Activated naive CD4-positive, alpha-beta T cell treated with anti-CD3 and anti-CD28 coated beads, Interleukin-2, amount 50 U/mL, for 72 hours (primary cell): ENCODE measurements around the gene BEST4. TPM values are rescaled to one million over a fixed set of nuclear protein-coding genes. Genes with fewer than 3 reads are reported as not detected.
"Not testable (repeated sequence)": the region's sequence is repeated elsewhere in the genome, so short reads cannot be mapped to it uniquely, and the experiment has no call there.

ENCODE experiments used
- ATAC-seq, 2 donors: fragments of 150-1000 bp; cut with Tn5 transposase; 2 replicates each; pipeline ENCODE4 v1.10.0; 2021; ENCODE audit warnings: mild to moderate bottlenecking in 2 of 2, moderate library complexity in 2 of 2
- DNase-seq, 2 donors: peaks; one replicate each; pipeline ENCODE4 v3.0.0; 2021 to 2022; ENCODE audit warnings: low spot score in 2 of 2
- H3K27ac Mint-ChIP-seq, 2 donors: one replicate each; pipeline ENCODE4 v1.8.0; 2022; ENCODE audit warnings: mild to moderate bottlenecking in 2 of 2, mixed read lengths in 2 of 2
- H3K36me3 Mint-ChIP-seq, 2 donors: one replicate each; pipeline ENCODE4 v1.8.0; 2022; ENCODE audit warnings: mixed read lengths in 2 of 2
- H3K9me3 Mint-ChIP-seq, 2 donors: one replicate each; pipeline ENCODE4 v1.8.0; 2022; ENCODE audit warnings: mixed read lengths in 2 of 2
- total RNA-seq, 2 donors: library from RNA; stranded (reverse); gene quantifications; one replicate each; pipeline ENCODE4 v1.2.3, GENCODE V29; 2022

The BEST4 gene
- total RNA-seq, 2 donors from 2014 or later: 0.80 to 1.8 TPM

DNA sequence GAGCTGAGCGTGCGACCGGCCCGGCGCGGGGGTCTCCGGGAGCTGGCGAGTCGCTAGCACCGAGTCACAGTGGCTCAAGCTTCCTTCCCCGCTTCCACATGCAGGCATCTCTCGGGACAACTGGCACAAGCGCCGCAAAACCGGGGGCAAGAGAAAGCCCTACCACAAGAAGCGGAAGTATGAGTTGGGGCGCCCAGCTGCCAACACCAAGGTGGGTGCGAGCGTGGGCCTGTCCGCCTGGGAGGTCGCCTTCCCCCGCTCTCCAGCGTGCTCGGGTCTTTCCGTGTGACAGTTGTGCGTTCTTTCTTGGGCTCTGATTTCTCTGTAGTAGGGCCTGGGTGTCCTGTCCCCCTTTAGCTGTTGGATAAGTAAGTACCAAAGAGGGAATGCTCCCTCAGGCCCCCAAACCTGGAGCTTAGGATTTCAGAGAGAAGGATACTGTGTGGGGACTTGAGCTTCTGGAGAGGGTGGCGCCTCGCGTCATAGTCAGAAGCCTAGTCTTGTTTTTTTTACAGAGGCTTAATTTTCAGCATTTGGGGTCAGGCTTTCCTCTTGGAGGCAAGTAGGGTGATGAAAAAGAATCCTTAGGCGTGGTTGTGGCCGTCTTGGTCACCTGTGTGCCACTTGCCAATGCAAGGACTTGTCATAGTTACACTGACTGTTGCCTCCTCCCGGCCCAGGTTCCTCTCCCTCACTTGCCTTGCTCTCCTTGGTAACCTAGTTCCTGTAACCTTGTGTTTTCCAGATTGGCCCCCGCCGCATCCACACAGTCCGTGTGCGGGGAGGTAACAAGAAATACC, 11.8 kb downstream of the BEST4 start:
- DNase-seq (peak in 1 of 2 donors; percentile 66), ATAC-seq (peak; percentile 7 to 38)
- Mint-ChIP-seq H3K36me3 (peaks cover 49 to 66% of the 10 kb centered on the region in 2 donors), H3K27ac (peak overlapping the region; percentile 93 to 97), H3K9me3 (no peaks in the 10 kb centered on the region)

GRCh38 chr1:44775078-44775929, 12.7 kb downstream of the BEST4 start, which contains the start of gene RPS8:
TSS of gene RPS8 (plus strand) at chr1:44775540. CDS start at chr1:44775597, 57 bp downstream.
- H3K9me3 Mint-ChIP-seq: no peaks in the 10 kb centered on the region
- peaks cover 47 to 58% of the 10 kb centered on the region in 2 donors for H3K36me3 Mint-ChIP-seq
- peak within 1 kb of the TSS; percentile 93 to 97 for H3K27ac Mint-ChIP-seq
- peak; percentile 84 to 90 for DNase-seq
- ATAC-seq: peak; percentile 83 to 88

GRCh38 chr1:44766421-44766820, 21.5 kb downstream of the BEST4 start:
- ATAC-seq, H3K9me3 Mint-ChIP-seq, DNase-seq: not testable (repeated sequence)
- Mint-ChIP-seq H3K27ac (peak overlapping the region in 1 of 2 donors; percentile 22), H3K36me3 (peaks cover 8 to 19% of the 10 kb centered on the region in 2 donors)

DNA sequence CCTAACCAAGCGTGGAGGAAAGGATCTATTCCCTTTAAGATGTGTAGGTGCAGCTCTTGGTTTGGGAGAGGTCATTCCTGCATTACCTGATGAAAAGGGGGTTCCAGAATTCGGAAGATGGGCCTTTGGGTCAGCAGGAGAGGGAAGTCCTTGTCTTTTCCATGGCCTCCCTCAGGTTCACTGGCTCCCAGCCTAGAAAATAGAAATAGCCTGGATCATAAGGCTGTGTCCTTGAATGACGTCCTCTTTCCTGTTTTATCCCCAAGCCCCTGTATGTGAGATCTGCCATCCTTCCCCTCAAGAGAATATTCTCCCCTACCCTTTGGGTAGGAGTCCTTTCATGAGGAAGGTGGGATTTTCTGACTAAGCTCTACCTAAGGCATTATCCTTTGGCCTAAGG, 27.1 kb downstream of the BEST4 start:
- Mint-ChIP-seq H3K36me3 (peaks cover 34 to 42% of the 10 kb centered on the region in 2 donors), H3K9me3 (no peaks in the 10 kb centered on the region), H3K27ac (peak overlapping the region; percentile 36 to 43)
- ATAC-seq (no peak), DNase-seq (no peak)

- ATAC-seq (no peak), DNase-seq (no peak)
- no peak overlapping the region for H3K27ac Mint-ChIP-seq
- H3K9me3 Mint-ChIP-seq: no peaks in the 10 kb centered on the region
- H3K36me3 Mint-ChIP-seq: peaks cover 39 to 47% of the 10 kb centered on the region in 2 donors
Observed at GRCh38 chr1:44759077-44759476, 28.9 kb downstream of the BEST4 start.

DNA sequence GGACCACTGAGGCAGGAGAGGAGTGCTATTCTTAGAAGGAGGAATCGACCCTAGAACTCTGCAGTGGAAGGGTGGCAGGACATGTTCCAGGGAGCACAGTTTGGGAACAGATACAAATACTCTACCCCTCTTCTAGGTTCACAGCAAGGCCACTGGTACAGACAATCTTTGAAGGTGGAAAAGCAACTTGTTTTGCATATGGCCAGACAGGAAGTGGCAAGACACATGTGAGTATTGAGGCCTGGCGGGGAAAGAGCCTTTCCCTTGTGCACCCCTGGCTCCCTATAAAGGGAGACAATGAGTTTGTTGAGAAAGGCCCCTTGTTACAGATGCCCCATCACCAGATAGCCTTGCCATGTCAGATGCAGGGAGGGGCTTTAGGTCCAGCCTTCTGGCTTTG, 30.6 kb downstream of the BEST4 start:
- Mint-ChIP-seq H3K9me3 (no peaks in the 10 kb centered on the region), H3K27ac (no peak overlapping the region), H3K36me3 (peaks cover 37 to 47% of the 10 kb centered on the region in 2 donors)
- DNase-seq: no peak
- peak in 1 of 2 donors; percentile 9 for ATAC-seq

DNA sequence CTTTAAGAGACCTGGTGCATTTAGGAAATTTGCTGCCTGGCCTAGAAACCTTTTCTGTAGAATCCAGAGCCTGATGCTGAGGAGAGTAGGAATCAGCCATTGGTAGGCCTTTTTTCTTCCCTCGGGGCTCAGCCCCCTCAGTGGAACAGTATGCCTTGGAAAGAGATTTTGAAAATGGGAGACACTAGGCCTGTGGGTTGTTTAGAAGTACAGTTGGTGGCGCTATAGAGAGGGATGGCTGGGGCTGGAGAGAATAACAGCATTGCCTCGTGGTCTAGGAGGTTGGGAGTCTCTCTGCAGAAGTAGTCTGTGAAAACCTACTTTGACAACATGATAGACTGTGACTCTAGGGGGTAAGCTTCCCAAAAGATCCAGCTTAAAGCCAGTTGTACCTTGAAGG, 40.1 kb downstream of the BEST4 start:
- DNase-seq: no peak
- Mint-ChIP-seq H3K36me3 (peaks cover 24 to 41% of the 10 kb centered on the region in 2 donors), H3K9me3 (no peaks in the 10 kb centered on the region), H3K27ac (no peak overlapping the region)
- ATAC-seq: no peak

DNA sequence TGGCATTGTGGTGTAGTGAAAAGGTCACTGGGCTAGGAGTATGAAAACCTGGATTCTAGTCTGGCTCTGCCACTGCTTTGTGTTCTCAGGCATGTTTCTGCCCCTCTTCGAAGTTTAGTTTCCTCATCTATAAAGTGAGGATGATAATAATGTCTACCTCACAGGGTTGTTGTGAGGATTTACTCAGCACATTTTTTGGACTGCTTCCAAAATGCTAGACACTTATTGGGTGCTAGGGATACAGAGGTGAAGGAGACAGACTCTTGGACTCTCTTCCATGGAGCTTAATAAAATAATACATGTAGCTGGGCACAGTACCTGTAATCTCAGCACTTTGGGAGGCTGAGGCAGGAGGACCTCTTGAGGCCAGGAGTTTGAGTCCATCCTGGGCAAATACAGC, 44.8 kb downstream of the BEST4 start:
- peaks cover 36 to 51% of the 10 kb centered on the region in 2 donors for H3K36me3 Mint-ChIP-seq
- no peaks in the 10 kb centered on the region for H3K9me3 Mint-ChIP-seq
- peak overlapping the region in 1 of 2 donors; percentile 47 for H3K27ac Mint-ChIP-seq
- DNase-seq (no peak), ATAC-seq (no peak)

GRCh38 chr1:44740179-44740617, 47.8 kb downstream of the BEST4 start:
- ATAC-seq (no peak), DNase-seq (no peak)
- Mint-ChIP-seq H3K9me3 (no peaks in the 10 kb centered on the region), H3K27ac (peak overlapping the region; percentile 91 to 97), H3K36me3 (peaks cover 26 to 42% of the 10 kb centered on the region in 2 donors)

DNA sequence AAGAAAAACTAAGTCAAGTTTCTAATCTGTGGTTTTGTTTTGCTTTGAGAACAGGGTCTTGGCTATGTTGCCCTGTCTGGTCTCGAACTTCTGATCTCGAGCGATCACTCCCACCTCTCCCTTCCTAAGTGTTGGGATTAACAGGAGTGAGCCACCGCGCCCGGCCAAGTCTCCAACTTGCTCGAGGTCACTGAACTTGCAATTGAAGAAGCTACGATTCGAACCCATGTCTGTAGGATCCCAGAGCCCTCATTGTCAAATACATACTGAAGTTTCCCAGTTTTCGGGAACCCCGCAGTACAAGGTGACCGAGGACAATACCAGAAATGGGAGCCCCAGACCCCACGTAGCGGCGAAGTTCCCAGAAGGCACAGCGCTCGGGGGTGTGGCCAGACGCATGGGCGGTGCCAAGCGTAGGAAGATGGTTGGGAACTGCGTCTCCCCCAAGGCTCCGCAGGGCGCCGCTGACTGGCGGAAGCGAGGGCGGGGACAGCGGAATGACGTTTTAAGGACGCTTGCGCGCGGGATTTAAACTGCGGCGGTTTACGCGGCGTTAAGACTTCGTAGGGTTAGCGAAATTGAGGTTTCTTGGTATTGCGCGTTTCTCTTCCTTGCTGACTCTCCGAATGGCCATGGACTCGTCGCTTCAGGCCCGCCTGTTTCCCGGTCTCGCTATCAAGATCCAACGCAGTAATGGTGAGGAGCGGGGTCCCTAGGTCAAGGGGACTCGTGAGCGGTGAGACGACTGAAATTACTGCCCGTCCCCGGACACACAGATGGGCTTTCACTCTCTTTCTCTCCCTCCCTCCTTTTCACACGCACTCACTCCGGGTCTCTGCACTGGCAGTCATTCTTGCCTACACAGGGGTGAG, 48.4 kb downstream of the BEST4 start, which contains the start of gene KIF2C:
Gene KIF2C (plus strand): TSS at position 531 of the 872 bp plus-strand sequence. CDS start 96 bp downstream, at position 627.
- H3K9me3 Mint-ChIP-seq: no peaks in the 10 kb centered on the region
- peak; percentile 97 to 98 for DNase-seq
- peaks cover 26 to 41% of the 10 kb centered on the region in 2 donors for H3K36me3 Mint-ChIP-seq
- peak within 1 kb of the TSS; percentile 91 to 97 for H3K27ac Mint-ChIP-seq
- ATAC-seq: peak; percentile 96 to 100

- not testable (repeated sequence) for DNase-seq, H3K9me3 Mint-ChIP-seq, ATAC-seq
- H3K27ac Mint-ChIP-seq: peak overlapping the region; percentile 87 to 91
- peaks cover 26 to 35% of the 10 kb centered on the region in 2 donors for H3K36me3 Mint-ChIP-seq
Observed at GRCh38 chr1:44738953-44739306, 49.0 kb downstream of the BEST4 start.

- H3K36me3 Mint-ChIP-seq: peaks cover 13 to 17% of the 10 kb centered on the region in 2 donors
- ATAC-seq: no peak
- H3K27ac Mint-ChIP-seq: no peak overlapping the region
- no peaks in the 10 kb centered on the region for H3K9me3 Mint-ChIP-seq
- DNase-seq: no peak
Observed at GRCh38 chr1:44735992-44736391, 52.0 kb downstream of the BEST4 start.

DNA sequence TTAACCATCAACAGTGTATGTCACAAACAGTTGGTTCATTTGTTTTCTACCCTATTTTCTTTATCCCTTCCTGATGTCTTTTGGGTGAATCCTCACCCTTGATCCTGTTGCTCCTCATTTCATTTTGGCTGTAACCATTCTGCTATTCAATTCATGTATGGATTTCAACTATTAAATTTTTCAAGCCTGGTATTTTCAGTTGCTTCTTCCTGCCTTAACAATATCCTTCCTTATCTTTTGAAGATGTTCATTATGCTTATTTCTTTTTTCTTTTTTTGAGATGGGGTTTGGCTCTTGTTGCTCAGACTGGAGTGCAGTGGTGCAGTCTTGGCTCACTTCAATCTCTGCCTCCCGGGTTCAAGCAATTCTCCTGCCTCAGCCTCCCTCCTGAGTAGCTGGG, 54.2 kb downstream of the BEST4 start:
- no peaks in the 10 kb centered on the region for H3K36me3 Mint-ChIP-seq
- DNase-seq: no peak
- H3K27ac Mint-ChIP-seq: no peak overlapping the region
- ATAC-seq: no peak
- no peaks in the 10 kb centered on the region for H3K9me3 Mint-ChIP-seq
